Measurements from ENCODE around the gene MOB3B.

Gene MOB3B

DNA sequence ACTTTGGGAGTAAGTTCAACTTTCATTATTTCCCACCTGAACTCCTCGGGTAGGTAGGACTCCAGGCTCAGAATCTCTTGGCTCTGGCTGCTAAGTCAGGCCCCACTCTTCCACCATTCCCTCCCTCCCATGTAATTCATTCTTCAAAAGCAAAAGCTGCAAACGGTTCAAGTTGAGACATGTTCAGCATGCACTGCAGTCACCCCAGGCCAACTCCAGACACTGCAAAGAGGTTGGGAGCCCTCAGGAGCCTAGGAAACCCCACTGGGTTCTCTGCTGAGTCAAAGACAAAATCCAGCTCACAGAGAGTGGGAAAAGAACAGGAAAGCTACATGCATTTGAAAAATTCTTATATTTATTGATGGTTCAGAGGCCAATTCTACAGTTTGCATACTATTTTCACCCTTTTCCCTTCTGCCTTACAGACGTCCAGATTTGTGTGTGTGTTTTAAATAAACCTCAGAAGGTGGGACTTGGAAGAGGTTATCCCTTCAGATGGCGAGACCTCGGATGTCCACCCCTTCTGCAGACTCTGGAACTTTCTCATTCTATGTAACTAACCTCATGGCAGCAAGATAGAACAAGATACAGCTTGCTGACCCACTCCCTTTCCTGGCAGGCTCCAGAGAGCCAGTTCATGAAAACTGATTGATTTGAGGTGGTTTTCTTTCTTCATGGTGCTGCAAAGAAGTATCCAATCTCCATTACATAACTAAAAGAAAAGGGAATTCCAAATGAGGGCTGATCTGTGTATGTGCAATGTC lies 167.0 kb downstream of the MOB3B start:
- H3K4me3 Mint-ChIP-seq = no peak overlapping the region
- H3K27me3 Mint-ChIP-seq = no peaks in the 10 kb centered on the region
- peaks cover 3% of the 10 kb centered on the region for H3K36me3 Mint-ChIP-seq (ENCODE audit: low read depth)
- peaks cover 30% of the 10 kb centered on the region for H3K4me1 Mint-ChIP-seq (ENCODE audit: low read depth)
- H3K27ac Mint-ChIP-seq = no peak overlapping the region
- H3K9me3 Mint-ChIP-seq = no peaks in the 10 kb centered on the region

DNA sequence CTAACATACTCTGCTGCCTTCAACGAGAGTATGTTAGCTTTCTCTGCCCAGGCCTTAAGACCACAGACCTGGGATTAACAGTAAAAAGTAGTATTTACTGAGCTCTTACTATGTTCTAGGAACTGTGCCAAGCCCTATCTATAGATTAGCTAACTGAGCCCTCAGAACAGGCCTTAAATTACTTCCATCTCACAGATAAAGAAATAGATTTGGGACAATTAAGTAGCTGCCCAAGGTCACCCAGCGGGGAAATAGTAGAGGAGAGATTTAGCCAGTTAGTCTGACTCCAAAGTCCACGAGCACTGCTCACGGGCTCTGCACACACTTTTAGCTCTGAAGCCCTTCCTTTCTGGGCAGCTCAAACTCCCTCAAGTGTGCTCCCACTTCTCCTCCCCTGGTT lies 168.1 kb downstream of the MOB3B start:
- peaks cover 3% of the 10 kb centered on the region for H3K36me3 Mint-ChIP-seq (ENCODE audit: low read depth)
- no peak overlapping the region for H3K27ac Mint-ChIP-seq
- no peaks in the 10 kb centered on the region for H3K27me3 Mint-ChIP-seq
- no peaks in the 10 kb centered on the region for H3K9me3 Mint-ChIP-seq
- peaks cover 22% of the 10 kb centered on the region for H3K4me1 Mint-ChIP-seq (ENCODE audit: low read depth)
- no peak overlapping the region for H3K4me3 Mint-ChIP-seq

DNA sequence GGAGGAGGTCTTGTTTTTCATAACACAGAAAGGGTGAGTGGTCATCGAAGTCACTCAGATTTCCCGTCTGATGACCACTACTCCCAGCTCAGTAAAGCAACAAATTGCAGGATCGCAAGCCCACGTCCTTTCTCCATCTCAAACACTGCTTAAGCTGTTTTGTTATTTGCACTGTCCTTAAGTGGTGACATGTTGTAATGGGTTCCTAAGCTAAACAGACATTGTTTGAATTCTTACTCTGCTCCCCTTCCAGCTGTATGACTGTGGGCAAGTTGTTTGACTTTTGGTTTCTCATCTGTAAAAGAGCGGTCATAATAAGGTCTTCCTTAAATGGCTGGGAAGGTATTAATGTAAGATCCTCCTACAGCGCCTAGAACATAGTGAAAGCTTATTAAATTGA lies 169.9 kb downstream of the MOB3B start:
- no peaks in the 10 kb centered on the region for H3K9me3 Mint-ChIP-seq
- no peaks in the 10 kb centered on the region for H3K27me3 Mint-ChIP-seq
- H3K36me3 Mint-ChIP-seq (ENCODE audit: low read depth) = peaks cover 3% of the 10 kb centered on the region
- H3K4me3 Mint-ChIP-seq = no peak overlapping the region
- H3K4me1 Mint-ChIP-seq (ENCODE audit: low read depth) = peaks cover 6% of the 10 kb centered on the region
- H3K27ac Mint-ChIP-seq = no peak overlapping the region

DNA sequence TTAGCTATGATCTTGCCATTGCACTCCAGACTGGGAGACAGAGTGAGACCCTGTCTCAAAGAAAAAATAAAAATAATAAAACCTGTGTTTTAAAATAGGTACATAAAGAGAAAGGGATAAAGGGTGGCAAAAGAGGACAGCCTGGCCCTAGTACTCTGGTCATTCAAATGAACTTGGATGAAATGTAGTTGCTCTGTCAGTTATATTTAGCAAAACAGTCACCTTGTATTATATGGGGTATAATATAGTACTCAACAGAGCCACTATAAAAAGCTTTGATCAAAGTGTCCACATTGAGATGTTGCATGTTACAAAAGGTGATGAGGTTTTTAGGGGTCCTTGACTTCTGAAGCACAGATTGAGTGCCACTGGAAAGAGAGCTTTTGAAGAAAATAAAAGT lies 171.6 kb downstream of the MOB3B start:
- Mint-ChIP-seq H3K4me1 (ENCODE audit: low read depth) (peaks cover 15% of the 10 kb centered on the region), H3K9me3 (no peaks in the 10 kb centered on the region), H3K27ac (no peak overlapping the region), H3K27me3 (no peaks in the 10 kb centered on the region), H3K36me3 (ENCODE audit: low read depth) (peaks cover 3% of the 10 kb centered on the region), H3K4me3 (no peak overlapping the region)

DNA sequence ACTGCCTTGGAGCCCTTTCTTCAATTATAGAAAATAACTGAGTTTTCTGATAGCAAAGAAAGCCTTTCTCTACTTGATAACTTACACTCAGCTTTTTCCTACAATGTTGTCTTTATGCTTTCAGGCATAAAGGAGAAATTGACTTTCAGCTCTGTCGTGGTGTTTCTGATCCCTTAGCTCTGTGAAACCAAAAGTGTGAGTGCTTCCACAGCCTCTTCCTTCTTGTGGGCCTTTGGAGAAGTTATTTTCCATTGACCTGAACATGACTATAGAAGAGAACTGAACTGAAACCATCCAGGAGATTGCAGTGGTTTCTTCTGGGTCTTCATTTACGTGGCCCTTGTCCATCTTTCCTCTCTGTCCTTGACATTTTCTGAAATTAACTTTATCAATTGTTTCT lies 173.2 kb downstream of the MOB3B start:
- H3K27me3 Mint-ChIP-seq = no peaks in the 10 kb centered on the region

DNA sequence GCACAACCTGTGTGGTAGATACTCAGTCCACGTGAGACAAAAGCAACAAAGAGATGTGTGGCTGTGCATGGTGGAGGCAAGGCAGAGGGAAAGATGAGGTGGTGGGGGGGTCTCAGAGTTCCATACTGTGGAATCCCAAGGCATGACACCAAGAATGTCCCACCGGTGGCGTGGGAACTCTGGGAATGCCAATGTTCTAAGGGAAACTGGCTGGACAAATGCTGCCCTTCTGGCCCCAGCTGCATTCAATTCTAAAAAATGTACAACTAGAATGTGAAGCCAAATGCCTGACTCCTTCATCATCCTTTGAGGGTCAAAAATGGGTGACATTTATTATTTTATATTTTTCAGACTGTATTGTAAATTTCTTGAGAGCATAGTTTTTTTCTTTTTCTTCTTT lies 174.4 kb downstream of the MOB3B start:
- Mint-ChIP-seq H3K4me1 (ENCODE audit: low read depth) (peaks cover 31% of the 10 kb centered on the region), H3K27me3 (no peaks in the 10 kb centered on the region), H3K27ac (no peak overlapping the region), H3K4me3 (no peak overlapping the region), H3K36me3 (ENCODE audit: low read depth) (peaks cover 3% of the 10 kb centered on the region), H3K9me3 (no peaks in the 10 kb centered on the region)

More for the DNA sequence above, 173.2 kb downstream of the MOB3B start:
- H3K36me3 Mint-ChIP-seq (ENCODE audit: low read depth) = peaks cover 3% of the 10 kb centered on the region
- H3K27ac Mint-ChIP-seq = no peak overlapping the region
- peaks cover 31% of the 10 kb centered on the region for H3K4me1 Mint-ChIP-seq (ENCODE audit: low read depth)
- no peaks in the 10 kb centered on the region for H3K9me3 Mint-ChIP-seq
- no peak overlapping the region for H3K4me3 Mint-ChIP-seq

DNA sequence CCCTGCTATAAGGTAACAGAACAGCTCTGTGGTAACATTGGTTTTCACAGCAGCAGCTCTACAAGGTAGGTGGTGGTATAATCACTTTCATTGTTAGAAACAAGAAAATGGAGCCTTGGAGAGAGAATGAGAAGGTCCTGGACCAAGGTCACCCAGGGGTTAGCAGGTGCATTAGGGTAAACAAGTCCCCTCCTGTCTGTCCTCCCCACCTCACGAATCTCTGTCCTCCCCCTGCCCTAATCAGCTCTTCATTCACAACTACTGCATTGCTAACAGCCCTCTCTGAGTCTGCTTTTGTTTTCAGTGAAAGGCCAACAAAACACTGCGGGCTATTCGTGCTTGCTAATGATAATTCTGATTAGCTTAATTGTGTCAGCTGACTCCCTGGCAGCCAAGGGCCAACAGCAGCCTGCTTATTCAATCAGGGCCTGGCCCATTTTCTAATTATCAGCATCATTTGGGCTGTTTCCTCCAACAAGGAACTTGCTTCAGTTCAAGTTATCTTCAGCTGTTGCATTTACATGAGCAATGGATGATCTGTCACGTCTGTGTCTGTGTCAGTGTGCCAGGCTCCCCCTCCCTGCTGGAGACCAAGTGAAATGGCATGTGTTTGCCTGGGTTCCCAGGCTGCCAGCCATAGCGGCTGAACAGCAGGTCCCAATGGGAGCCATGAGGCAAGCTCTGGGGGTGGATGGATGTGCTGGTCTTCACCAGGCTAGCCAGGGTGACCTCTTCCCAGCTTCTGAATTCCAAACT lies 176.0 kb downstream of the MOB3B start:
- Mint-ChIP-seq H3K27ac (no peak overlapping the region), H3K4me1 (ENCODE audit: low read depth) (peaks cover 34% of the 10 kb centered on the region), H3K27me3 (no peaks in the 10 kb centered on the region), H3K4me3 (no peak overlapping the region), H3K9me3 (no peaks in the 10 kb centered on the region), H3K36me3 (ENCODE audit: low read depth) (peaks cover under 1% of the 10 kb centered on the region)

DNA sequence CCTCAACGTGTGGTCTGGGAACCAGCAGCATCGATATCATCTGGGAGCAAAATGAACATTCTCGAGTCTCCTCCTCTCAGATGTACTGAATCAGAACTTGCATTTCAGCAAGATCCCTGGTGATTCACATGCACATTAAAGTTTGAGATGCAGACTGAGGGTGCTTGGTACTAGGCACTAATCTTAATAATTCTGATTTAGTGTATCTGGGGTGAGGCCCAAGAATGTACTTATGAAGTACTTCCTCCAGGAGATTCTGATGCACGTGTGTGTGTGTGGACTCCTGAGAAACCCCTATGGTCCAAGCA lies 176.5 kb downstream of the MOB3B start:
- Mint-ChIP-seq H3K4me3 (no peak overlapping the region), H3K4me1 (ENCODE audit: low read depth) (peaks cover 36% of the 10 kb centered on the region), H3K27me3 (no peaks in the 10 kb centered on the region), H3K36me3 (ENCODE audit: low read depth) (no peaks in the 10 kb centered on the region), H3K27ac (no peak overlapping the region), H3K9me3 (no peaks in the 10 kb centered on the region)

DNA sequence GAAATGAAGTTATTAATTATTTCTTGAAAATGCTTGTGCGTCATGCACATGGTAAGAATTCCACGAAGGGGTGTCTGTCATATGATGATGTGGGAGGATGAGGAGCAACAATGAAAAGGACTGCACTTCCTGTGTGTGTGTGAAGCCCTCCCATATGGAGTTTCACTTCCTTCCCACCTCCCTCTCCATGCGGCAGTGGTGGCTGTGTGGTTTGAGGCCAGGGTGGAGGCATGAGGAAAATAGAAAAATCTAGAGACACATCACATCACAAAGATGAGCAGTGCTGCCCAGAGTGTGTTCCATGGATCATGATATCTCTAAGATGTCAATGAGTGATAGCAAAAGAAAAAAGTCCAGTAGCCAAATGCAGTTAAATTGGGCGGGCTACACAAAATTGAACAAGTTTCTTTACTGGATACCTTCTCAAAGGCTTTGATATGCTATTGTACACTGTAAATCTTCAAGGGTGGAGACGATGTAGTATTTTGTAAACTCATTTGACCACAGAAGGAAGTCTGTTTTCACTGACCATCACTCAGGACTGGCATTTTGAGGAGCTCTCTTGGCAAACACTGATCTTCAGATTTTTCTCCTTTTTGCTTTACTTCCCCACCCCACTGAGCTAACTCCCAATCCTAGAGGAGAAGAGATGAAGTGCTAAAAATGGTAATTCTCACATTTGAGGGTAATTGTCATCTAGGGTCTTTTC lies 177.0 kb downstream of the MOB3B start:
- peaks cover 41% of the 10 kb centered on the region for H3K4me1 Mint-ChIP-seq (ENCODE audit: low read depth)
- H3K4me3 Mint-ChIP-seq = no peak overlapping the region
- H3K27ac Mint-ChIP-seq = peak overlapping the region; percentile 61
- H3K9me3 Mint-ChIP-seq = no peaks in the 10 kb centered on the region
- H3K27me3 Mint-ChIP-seq = no peaks in the 10 kb centered on the region
- no peaks in the 10 kb centered on the region for H3K36me3 Mint-ChIP-seq (ENCODE audit: low read depth)

DNA sequence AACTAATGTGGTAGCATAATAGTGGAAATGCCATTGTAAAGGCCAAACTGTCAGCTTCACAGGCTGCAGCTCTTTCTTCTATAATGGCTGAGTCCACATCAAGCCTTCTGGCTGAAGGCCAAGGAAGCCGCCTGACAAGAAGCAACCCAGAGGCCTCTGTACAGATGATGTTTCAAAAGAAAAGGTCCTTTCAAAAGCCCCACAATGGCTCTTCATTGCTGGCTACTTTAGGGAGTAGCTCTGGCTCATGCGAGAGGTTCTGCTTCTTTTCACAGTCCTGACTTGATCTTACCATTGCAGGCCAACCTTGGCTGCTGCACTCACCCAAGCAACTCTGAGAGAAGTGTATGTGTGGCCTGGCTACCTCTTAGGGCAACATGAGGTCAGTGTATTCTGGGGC lies 178.2 kb downstream of the MOB3B start:
- Mint-ChIP-seq H3K4me3 (no peak overlapping the region), H3K36me3 (ENCODE audit: low read depth) (no peaks in the 10 kb centered on the region), H3K4me1 (ENCODE audit: low read depth) (peaks cover 37% of the 10 kb centered on the region), H3K27me3 (no peaks in the 10 kb centered on the region), H3K9me3 (no peaks in the 10 kb centered on the region), H3K27ac (no peak overlapping the region)

DNA sequence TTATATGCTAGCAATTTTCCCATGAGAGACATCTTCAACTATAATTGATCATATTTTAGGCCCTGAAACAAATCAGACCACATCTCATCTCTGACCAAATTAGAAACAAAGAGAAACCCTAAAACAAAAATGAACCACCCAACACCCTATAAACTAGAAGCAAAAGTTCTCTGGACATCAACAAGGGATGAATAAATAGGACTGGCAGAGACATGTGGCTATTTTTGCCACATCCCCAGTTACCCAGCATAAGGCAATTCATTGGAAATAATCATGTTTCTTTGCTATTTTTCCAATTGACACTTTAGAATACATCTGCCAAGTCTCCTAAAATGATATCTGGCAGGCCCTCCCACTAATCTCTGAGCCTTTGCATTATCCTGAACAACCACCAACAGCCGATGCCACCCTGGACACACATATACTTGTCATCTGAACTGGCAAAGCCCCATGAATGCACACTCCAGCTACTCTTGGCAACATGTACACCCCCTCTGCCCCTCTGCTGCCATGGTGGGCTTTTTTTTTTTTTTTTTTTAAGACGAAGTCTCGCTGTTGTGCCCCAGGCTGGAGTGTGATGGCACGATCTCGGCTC lies 179.1 kb downstream of the MOB3B start:
- Mint-ChIP-seq H3K27me3 (no peaks in the 10 kb centered on the region), H3K9me3 (no peaks in the 10 kb centered on the region), H3K4me3 (no peak overlapping the region), H3K36me3 (ENCODE audit: low read depth) (no peaks in the 10 kb centered on the region), H3K27ac (no peak overlapping the region), H3K4me1 (ENCODE audit: low read depth) (peaks cover 36% of the 10 kb centered on the region)

DNA sequence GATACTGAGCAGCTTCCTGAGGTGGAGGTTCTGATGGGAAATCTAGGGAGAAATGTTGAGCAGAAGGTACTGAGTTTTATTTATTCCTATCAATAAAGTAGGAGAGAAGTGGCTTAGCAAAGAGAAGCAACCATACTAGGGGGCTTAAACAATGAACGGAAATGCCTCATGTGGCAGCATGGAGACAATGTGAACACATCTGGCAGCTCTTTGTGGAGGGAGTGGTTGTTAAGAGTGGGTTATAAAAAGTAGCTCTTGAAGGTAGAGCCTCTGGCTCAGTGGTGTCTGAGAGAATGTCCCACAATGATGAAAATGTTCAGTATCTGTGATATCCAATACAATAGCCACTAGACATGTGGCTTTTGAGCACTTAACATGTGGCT lies 179.9 kb downstream of the MOB3B start:
- no peaks in the 10 kb centered on the region for H3K36me3 Mint-ChIP-seq (ENCODE audit: low read depth)
- peaks cover 36% of the 10 kb centered on the region for H3K4me1 Mint-ChIP-seq (ENCODE audit: low read depth)
- H3K4me3 Mint-ChIP-seq = no peak overlapping the region
- no peaks in the 10 kb centered on the region for H3K9me3 Mint-ChIP-seq
- no peak overlapping the region for H3K27ac Mint-ChIP-seq
- H3K27me3 Mint-ChIP-seq = no peaks in the 10 kb centered on the region

DNA sequence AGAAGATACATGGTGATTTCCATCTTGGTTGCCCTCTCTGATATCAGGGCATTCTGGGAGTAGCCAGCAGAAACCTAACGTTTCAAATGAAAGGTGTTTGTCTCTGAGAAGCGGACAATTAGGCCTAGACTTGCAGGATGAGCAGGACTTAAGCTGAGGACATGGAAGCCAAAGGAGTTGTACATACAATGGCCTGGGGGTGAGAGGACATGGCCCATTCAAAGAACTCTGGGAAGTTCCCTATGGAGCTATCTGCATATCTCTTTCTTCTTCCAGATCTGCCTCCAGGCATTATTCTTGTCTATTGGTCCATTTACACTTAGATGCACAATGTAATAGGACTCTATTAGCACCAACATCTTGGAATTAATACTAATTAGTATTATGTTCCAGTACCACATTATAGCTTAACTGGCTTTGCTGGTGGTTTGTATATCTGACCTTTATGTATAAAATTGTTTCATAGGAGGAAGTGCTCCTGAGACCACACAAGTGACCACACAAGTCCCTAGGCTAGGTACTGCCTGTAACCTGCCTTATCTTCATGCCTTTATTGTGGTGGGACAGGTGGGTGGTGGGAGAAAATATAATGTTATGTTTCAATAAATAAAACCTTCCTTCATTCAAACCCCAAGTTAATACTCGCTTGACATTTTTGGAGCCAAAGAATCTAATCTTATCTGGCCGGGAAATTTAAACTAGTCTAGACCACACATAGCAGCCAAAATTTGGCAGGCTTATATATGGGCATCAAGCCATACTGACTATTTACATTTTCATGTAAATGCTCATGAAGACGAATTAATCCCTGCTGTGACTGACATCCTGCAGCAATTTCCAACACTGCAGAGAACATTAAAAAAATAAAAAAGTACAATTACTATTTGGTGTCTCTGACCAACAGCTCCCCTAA lies 180.6 kb downstream of the MOB3B start:
- Mint-ChIP-seq H3K27me3 (no peaks in the 10 kb centered on the region), H3K4me1 (ENCODE audit: low read depth) (peaks cover 36% of the 10 kb centered on the region), H3K27ac (no peak overlapping the region), H3K36me3 (ENCODE audit: low read depth) (no peaks in the 10 kb centered on the region), H3K9me3 (no peaks in the 10 kb centered on the region), H3K4me3 (no peak overlapping the region)

DNA sequence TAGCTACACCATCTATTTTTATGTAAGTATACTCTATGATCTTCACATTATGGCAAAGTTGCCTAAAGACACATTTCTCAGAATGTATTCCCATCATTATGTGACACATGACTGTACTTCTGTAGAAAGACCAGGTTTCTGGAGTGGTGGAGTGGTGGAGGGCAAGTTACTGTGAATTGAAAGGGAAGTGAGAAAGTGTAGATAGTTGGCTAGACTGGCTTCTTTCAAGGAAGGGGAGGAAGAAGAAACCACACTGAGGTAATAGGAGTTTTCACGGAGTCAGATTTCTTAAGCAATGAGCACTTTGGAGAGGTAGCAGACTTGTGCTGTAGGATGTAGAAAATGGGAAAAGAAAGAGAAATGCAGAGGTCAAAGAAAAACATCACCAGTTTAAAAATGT lies 181.7 kb downstream of the MOB3B start:
- no peaks in the 10 kb centered on the region for H3K27me3 Mint-ChIP-seq
- H3K4me3 Mint-ChIP-seq = no peak overlapping the region
- H3K27ac Mint-ChIP-seq = no peak overlapping the region
- H3K9me3 Mint-ChIP-seq = no peaks in the 10 kb centered on the region
- peaks cover 4% of the 10 kb centered on the region for H3K36me3 Mint-ChIP-seq (ENCODE audit: low read depth)
- H3K4me1 Mint-ChIP-seq (ENCODE audit: low read depth) = peaks cover 24% of the 10 kb centered on the region

All from stimulated activated naive CD8-positive, alpha-beta T cell treated with anti-CD3 and anti-CD28 coated beads, Interleukin-15, Interleukin-2, amounts not matched to agents 100 ng/mL and 50 ng/mL, for 24 hours (primary cell).